ENCODE data around the gene DNAH2. TPM values are rescaled to one million over a fixed set of nuclear protein-coding genes. Genes with fewer than 3 reads are reported as not detected.

DNAH2 gene
- total RNA-seq, 4 donors from 2014 or later = under 0.01 to 1.4 (median under 0.01) TPM

GRCh38 chr17:7676533-7676932 is 41.0 kb upstream of the DNAH2 start:
- H3K36me3 ChIP-seq = peaks cover 9 to 51% (median 28%) of the 10 kb centered on the region in 3 donors
- TF ChIP-seq CTCF (IDR thresholded peaks at IDR 0.05) (no peak), EP300 (IDR thresholded peaks at IDR 0.05) (no peak), POLR2A (IDR thresholded peaks at IDR 0.05) (no peak)
- no peak overlapping the region for H3K27ac ChIP-seq
- WGBS, 2 donors = 78 to 91% methylated on average over 5 of the region's 5 CpGs
- no peaks in the 10 kb centered on the region for H3K4me1 ChIP-seq
- H3K27me3 ChIP-seq = no peaks in the 10 kb centered on the region
- no peak overlapping the region for H3K4me3 ChIP-seq
- H3K9me3 ChIP-seq = peaks cover 0 to 10% (median 0%) of the 10 kb centered on the region in 4 donors
- DNase-seq (ENCODE audit: low spot score in 2 of 2) = no peak

GRCh38 chr17:7677388-7678067 is 40.0 kb upstream of the DNAH2 start:
- no peak for TF ChIP-seq EP300 (IDR thresholded peaks at IDR 0.05)
- TF ChIP-seq CTCF (IDR thresholded peaks at IDR 0.05) = no peak
- TF ChIP-seq POLR2A (IDR thresholded peaks at IDR 0.05) = no peak
- Histone ChIP-seq H3K4me3 (no peak overlapping the region), H3K27me3 (no peaks in the 10 kb centered on the region), H3K9me3 (peaks cover 0 to 10% (median 0%) of the 10 kb centered on the region in 4 donors), H3K27ac (no peak overlapping the region), H3K36me3 (peaks cover 7 to 41% (median 28%) of the 10 kb centered on the region in 3 donors), H3K4me1 (no peaks in the 10 kb centered on the region)
- WGBS, 2 donors = 72 to 74% methylated on average over 10 of the region's 10 CpGs
- DNase-seq (ENCODE audit: low spot score in 2 of 2) = no peak

GRCh38 chr17:7684851-7685532 is 32.6 kb upstream of the DNAH2 start:
- TF ChIP-seq EP300 (IDR thresholded peaks at IDR 0.05) (no peak), CTCF (IDR thresholded peaks at IDR 0.05) (no peak), POLR2A (IDR thresholded peaks at IDR 0.05) (no peak)
- H3K4me3 ChIP-seq = peak overlapping the region; percentile 80 to 85 (median 80)
- H3K4me1 ChIP-seq = peaks cover 4 to 40% (median 18%) of the 10 kb centered on the region in 4 donors
- 58 to 59% methylated on average over 15 of the region's 15 CpGs for WGBS, 2 donors
- DNase-seq (ENCODE audit: low spot score in 2 of 2) = no peak
- H3K27me3 ChIP-seq = no peaks in the 10 kb centered on the region
- H3K9me3 ChIP-seq = no peaks in the 10 kb centered on the region
- peak overlapping the region; percentile 92 to 98 (median 98) for H3K27ac ChIP-seq
- no peaks in the 10 kb centered on the region for H3K36me3 ChIP-seq

- peak overlapping the region; percentile 92 to 98 (median 98) for H3K27ac ChIP-seq
- peaks cover 4 to 40% (median 18%) of the 10 kb centered on the region in 4 donors for H3K4me1 ChIP-seq
- peaks cover 0 to 6% (median 0%) of the 10 kb centered on the region in 3 donors for H3K36me3 ChIP-seq
- 3 to 5% methylated on average over 44 of the region's 44 CpGs for WGBS, 2 donors
- TF ChIP-seq EP300 (IDR thresholded peaks at IDR 0.05) = peak; percentile 72 to 97
- peak in 1 of 5 experiments; percentile 12 for TF ChIP-seq CTCF (IDR thresholded peaks at IDR 0.05)
- TF ChIP-seq POLR2A (IDR thresholded peaks at IDR 0.05) = peak; percentile 57 to 63
- no peaks in the 10 kb centered on the region for H3K27me3 ChIP-seq
- no peaks in the 10 kb centered on the region for H3K9me3 ChIP-seq
- DNase-seq (ENCODE audit: low spot score in 2 of 2) = peak; percentile 76 to 86
- H3K4me3 ChIP-seq = peak overlapping the region; percentile 80 to 85 (median 80)
These were observed 31.9 kb upstream of the DNAH2 start for GRCh38 chr17:7685533-7686221.

Measured in tibial nerve (tissue), 4 donors.